Measurements from ENCODE around the gene FOXP1.

DNA sequence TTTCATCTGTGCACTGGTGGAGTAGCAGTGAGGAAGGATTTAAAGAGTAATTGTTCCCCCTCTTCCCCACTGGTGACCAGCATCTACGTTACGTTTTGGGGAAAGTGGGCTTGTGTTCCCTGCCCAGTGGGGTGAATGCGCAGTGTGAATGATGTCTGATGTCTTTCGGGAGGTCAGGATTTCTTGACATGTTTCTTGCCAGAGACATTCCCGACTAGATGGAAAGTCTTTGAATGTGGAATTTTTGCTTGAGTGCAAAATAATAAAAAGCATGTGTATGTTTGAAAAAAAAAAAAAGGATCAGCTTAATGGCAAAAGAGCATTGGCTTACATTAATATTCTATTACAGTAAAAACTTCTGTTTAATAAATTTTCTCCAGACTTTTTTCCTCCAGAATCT, 632.2 kb downstream of the FOXP1 start:
- TF ChIP-seq EZH2 (IDR thresholded peaks at IDR 0.05; ENCODE audit: insufficient read depth, poor library complexity, severe bottlenecking) (no peak), EZH2phosphoT487 (IDR thresholded peaks at IDR 0.05; ENCODE audit: insufficient read depth, low read depth) (no peak)
